HG02938 (cell line): Measurements from ENCODE around the gene PLA2G2E.

Source experiments
- ATAC-seq: cut with Tn5 transposase; IDR thresholded peaks from one replicate; pipeline ENCODE4 v1.9.1; 2021; ENCODE audit warnings: mild to moderate bottlenecking, moderate library complexity; ENCODE audit not compliant: unreplicated experiment

The PLA2G2E gene

GRCh38 chr1:19923137-19923952, at the start of gene PLA2G2E:
PLA2G2E (minus strand) TSS chr1:19923617; CDS start chr1:19923559, 58 bp downstream.
- no peak for ATAC-seq

- no peak for ATAC-seq
Observed at GRCh38 chr1:19971664-19972063, 48.2 kb upstream of the PLA2G2E start.

- ATAC-seq = no peak
Observed at GRCh38 chr1:19969898-19970660, 46.7 kb upstream of the PLA2G2E start.

GRCh38 chr1:19967808-19968207, 44.4 kb upstream of the PLA2G2E start:
- ATAC-seq = no peak

GRCh38 chr1:19964542-19964941, 41.1 kb upstream of the PLA2G2E start:
- no peak for ATAC-seq

- ATAC-seq = no peak
Observed at GRCh38 chr1:19963636-19964035, 40.2 kb upstream of the PLA2G2E start.

- ATAC-seq = no peak
Observed at GRCh38 chr1:19960591-19960990, 37.2 kb upstream of the PLA2G2E start.

- ATAC-seq = no peak
Observed at GRCh38 chr1:19957779-19958178, 34.4 kb upstream of the PLA2G2E start.

GRCh38 chr1:19955534-19956170, 32.2 kb upstream of the PLA2G2E start:
- ATAC-seq = no peak

- no peak for ATAC-seq
Observed at GRCh38 chr1:19954059-19954458, 30.6 kb upstream of the PLA2G2E start.

GRCh38 chr1:19949016-19949415, 25.6 kb upstream of the PLA2G2E start:
- no peak for ATAC-seq

- no peak for ATAC-seq
Observed at GRCh38 chr1:19946971-19947370, 23.6 kb upstream of the PLA2G2E start.

GRCh38 chr1:19946331-19946751, 22.9 kb upstream of the PLA2G2E start:
- no peak for ATAC-seq

GRCh38 chr1:19945914-19946313, 22.5 kb upstream of the PLA2G2E start:
- no peak for ATAC-seq

GRCh38 chr1:19942657-19943056, 19.2 kb upstream of the PLA2G2E start:
- ATAC-seq = no peak

- no peak for ATAC-seq
Observed at GRCh38 chr1:19942088-19942487, 18.7 kb upstream of the PLA2G2E start.

GRCh38 chr1:19941206-19941568, 17.8 kb upstream of the PLA2G2E start:
- no peak for ATAC-seq

- no peak for ATAC-seq
Observed at GRCh38 chr1:19940486-19941205, 17.2 kb upstream of the PLA2G2E start.

GRCh38 chr1:19938472-19938871, 15.1 kb upstream of the PLA2G2E start:
- ATAC-seq = no peak

- no peak for ATAC-seq
Observed at GRCh38 chr1:19936061-19936750, 12.8 kb upstream of the PLA2G2E start.
